Eye (tissue), 1 donor: Measurements from ENCODE around the gene ZNF37A.
"Not testable (repeated sequence)": the region's sequence is repeated elsewhere in the genome, so short reads cannot be mapped to it uniquely, and the experiment has no call there.

Experiments used
- DNase-seq: peaks from one replicate; pipeline ENCODE4 v3.0.0-alpha.2; 2015

Gene ZNF37A

DNA sequence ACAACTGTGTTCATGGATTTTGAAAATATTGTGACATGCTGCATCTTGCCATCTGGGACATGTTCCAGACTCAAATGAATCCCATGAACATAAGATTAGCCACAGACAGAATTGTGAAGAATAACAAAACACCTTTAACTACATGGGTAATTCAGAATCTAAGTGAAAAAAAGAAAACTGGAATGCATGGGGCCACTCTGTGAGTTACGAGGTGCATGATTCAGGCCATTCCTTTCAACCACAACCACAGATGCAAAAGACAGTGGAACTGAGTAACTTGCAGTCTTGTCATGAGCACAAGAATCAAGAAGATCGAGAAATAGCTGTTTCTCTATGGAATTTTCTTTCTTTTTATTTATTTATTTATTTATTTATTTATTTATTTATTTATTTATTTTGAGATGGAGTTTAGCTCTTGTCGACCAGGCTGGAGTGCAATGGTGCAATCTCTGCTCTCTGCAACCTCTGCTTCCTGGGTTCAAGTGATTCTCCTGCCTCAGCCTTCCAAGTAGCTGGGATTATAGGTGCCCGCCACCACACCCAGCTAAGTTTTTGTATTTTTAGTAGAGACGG lies 56.8 kb downstream of the ZNF37A start:
- not testable (repeated sequence) for DNase-seq

DNA sequence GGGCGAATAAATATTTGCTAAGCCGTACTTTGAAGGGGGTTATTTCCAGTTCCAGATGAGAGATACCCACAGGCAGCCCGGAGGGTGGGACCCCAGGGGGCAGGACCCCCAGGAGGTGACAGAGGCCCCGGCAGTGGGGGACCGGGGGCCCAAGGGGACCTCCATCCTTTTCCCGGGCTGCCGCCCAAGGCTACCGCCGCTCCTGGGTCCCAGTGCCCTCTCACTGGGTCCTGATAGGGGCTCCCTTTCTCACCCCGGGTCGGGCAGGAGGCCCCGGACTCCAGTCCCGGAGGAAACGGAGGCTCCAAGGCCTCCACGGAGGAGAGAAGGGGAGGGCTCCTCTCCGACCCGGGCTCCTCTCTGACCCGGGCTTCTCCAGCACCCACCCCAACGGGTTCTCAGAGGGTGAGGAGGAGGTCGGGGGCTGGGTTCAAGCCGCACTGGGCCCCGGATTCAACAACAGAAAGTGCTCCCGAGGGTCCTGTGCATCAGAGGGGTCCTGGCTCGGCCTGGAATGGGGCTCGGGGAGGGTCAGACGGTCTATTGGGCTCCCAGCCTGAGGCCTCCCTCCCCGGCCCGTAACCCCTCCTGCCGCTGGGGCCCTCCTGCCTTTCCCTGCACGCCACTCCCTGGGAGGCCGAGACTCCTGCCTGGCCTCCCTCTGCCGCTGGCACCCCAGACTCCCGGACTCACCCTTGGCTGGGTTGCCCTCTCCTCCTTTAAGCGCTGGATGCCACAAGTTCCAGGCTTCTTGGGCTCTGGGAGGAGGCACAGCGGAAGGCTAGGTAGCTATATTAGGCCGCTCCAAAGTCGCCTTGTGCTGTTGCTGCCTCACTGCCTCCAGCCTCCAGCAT lies 62.5 kb downstream of the ZNF37A start:
- no peak for DNase-seq

DNA sequence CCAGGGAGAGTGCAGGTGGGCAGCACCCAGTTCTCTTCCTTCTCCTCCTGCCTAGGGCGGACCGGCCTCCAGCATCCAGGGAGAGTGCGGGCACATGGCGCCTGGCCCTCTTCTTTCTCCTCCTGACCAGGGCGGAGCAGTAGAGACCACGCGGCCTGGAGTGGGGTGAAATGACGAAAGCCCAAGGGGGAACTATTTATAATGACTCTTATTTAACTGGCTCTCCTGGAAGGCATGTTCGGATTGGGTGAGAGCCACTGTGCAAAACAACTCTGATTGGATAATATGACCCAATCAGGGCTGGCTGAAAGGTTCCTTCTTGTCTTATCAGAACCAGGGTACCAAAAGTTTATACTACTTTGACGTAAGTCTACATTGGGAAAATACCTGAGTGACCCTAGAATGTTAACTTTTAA lies 63.1 kb downstream of the ZNF37A start:
- DNase-seq = no peak

DNA sequence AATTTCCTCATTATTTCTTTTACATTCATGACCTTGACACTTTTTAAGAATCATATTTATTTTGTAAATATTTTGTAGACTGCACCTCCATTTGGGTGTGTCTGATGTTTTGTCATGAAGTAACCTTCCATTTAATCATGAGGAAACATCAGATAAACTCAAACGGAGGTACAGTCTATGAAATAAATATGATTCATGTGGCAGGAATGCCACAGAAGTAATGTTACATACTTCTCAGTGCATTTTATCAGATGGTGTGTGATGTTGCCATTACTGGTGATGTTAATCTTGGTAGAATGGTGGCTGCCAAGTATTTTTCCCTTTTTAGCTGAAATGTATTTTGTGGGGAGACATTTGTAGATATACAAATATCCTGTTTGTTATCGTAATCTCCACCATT lies 64.9 kb downstream of the ZNF37A start:
- DNase-seq = no peak

DNA sequence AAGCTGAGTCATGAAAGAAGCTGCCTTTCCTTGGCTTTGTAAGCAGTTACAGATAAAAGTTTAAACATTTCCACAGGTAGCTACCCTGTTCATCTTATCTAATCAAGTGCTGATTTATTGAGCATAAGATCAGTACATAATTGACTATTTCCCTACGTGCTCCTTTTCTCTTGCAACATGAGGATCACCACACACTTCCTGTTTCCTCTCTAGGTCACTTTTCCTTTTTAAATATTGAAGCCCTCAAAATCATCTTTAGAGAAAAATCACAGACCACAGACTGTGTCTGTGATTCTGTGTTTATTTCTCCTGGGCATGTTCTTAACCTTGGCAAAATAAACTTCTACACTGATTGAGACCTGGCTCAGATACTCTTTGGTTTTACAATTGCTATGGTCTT lies 69.5 kb downstream of the ZNF37A start:
- no peak for DNase-seq

DNA sequence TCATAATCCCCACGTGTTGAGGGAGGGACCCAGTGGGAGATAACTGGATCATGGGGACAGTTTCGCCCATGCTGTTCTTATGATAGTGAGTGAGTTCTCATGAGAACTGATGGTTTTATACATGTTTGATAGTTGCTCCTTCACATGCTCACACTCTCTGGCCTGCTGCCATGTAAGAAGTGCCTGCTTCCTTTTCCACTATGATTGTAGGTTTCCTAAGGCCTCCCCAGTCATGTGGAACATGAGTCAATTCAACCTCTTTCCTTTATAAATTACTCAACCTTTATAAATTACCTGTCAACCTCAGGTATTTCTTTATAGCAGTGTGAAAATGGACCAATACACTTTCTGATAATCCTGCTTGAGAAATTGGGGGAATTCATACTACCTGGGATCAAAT lies 80.2 kb downstream of the ZNF37A start:
- DNase-seq = no peak

DNA sequence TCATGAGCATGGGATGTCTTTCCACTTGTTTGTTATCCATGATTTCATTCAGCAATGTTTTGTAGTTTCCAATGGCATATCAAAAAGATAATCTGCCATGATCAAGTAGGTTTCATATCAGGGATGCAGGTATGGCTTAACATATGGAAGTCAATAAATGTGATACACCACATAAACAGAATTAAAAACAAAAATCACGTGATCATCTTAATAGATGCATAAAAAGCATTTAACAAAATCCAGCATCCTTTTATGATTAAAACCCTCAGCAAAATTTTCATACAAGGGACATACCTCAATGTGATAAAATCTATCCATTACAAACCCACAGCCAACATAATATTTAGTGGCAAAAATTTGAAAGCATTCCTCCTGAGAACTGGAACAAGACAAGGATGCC lies 90.3 kb downstream of the ZNF37A start:
- no peak for DNase-seq
